Activated naive CD4-positive, alpha-beta T cell treated with anti-CD3 and anti-CD28 coated beads, Interleukin-2, amount 10 ng/mL, durations not matched to agents 7 days and 5 days (primary cell): ENCODE data around the gene SLC6A2.
"Not testable (repeated sequence)": the region's sequence is repeated elsewhere in the genome, so short reads cannot be mapped to it uniquely, and the experiment has no call there.

Experiments
- CTCF ChIA-PET: fragments of 350-600 bp; sonication (Branson Sonifier 250); formaldehyde crosslinking; loops from one replicate; lab custom pipeline; 2021; ENCODE audit warnings: antibody characterized with exemption; lab: Charles Lee
- DNase-seq: peaks from one replicate; pipeline ENCODE4 v3.0.0-alpha.2; 2020
- H3K27ac Mint-ChIP-seq: one replicate; pipeline ENCODE4 v1.8.0; 2021; ENCODE audit warnings: mild to moderate bottlenecking, moderate library complexity, mixed read lengths
- H3K27me3 Mint-ChIP-seq: one replicate; pipeline ENCODE4 v1.8.0; 2021; ENCODE audit warnings: mild to moderate bottlenecking, mixed read lengths
- H3K36me3 Mint-ChIP-seq: one replicate; pipeline ENCODE4 v1.8.0; 2021; ENCODE audit warnings: mixed read lengths
- H3K4me1 Mint-ChIP-seq: one replicate; pipeline ENCODE4 v1.8.0; 2021; ENCODE audit warnings: mixed read lengths
- H3K4me3 Mint-ChIP-seq: one replicate; pipeline ENCODE4 v1.8.0; 2021; ENCODE audit warnings: mild to moderate bottlenecking, moderate library complexity, mixed read lengths
- H3K9me3 Mint-ChIP-seq: one replicate; pipeline ENCODE4 v1.8.0; 2021; ENCODE audit warnings: mixed read lengths

SLC6A2 gene

DNA sequence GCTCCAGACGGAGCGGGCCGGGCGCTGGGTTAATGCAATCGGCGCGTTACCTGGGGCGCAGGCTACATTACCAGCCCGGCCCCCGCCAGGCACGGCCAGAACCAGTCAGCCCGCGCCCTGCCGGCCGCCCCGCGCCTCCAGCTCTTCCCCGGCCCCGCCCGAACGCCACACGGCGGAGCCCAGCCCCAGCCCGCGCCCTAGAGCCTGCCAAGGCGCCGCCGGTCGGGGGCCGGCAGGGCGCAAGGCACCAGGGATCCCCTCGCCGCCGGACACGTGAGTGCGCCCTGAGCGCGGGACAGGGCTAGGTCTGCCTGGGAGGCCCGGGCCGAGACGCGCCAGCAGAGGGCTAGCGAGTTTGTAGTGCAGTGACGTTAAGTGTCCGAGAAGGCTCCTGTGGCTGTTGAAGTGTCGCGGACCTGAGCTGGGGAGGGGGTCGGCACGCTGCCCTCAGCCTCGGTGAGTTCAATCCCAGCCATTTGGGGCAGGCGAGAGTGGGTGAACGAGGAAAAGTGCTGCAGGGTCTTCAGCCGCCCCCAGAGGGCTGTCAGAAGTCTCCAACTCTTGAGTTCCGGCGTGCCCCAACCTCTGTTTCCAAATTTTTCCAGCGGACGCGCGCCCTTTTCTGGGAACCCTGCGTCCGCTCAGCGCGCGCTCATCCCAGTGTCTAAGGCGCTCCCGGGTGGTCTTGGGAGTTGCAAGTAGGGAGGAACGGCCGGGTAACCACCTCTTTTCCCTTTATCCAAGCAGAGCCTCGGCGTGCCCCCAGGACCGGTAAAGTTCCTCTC lies at the start of gene SLC6A2:
Gene SLC6A2 (plus strand): TSS at position 92 of the 785 bp plus-strand sequence. CDS start 707 bp downstream, outside the sequence.
- H3K4me1 Mint-ChIP-seq = no peaks in the 10 kb centered on the region
- CTCF ChIA-PET = no interaction called here
- no peak within 1 kb of the TSS for H3K4me3 Mint-ChIP-seq

DNA sequence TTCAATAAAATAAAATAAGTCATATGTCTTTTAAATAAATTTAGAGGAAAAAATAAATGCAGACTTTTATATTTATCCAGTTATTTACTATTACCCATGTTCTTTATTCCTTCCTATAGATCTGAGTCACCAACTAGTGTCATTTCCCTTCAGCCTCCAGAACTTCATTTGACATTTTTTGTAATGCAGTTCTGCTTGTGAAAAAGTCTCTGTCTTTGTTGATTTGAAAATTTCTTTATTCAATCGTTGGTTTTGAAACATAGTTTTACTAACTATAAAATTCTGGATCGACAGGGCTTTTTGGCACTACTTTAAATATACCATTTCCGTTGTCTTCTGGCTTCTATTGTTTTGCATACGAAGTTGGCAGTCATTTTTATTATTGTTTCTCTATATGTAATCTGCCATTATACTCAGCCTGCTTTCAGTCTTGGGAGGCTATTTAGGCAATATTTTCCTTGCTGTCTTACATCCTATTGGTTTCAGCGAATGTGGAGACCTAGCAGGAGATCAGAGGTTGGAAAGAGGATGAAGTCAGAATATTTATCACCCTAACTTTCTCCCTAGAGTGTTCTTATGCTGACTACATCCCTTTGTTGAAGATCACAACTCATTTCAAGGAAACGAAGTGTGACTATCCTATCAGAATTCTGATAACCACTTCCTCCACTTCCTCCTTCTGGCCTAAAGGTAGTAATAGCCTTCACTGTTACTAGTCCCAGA lies 42.0 kb upstream of the SLC6A2 start:
- Mint-ChIP-seq H3K9me3 (no peaks in the 10 kb centered on the region), H3K4me3 (no peak overlapping the region), H3K4me1 (no peaks in the 10 kb centered on the region), H3K36me3 (no peaks in the 10 kb centered on the region), H3K27ac (no peak overlapping the region), H3K27me3 (no peaks in the 10 kb centered on the region)
- DNase-seq = no peak
- CTCF ChIA-PET = no interaction called here

More for the DNA sequence above, at the start of gene SLC6A2:
- H3K9me3 Mint-ChIP-seq = no peaks in the 10 kb centered on the region
- H3K36me3 Mint-ChIP-seq = no peaks in the 10 kb centered on the region
- H3K27ac Mint-ChIP-seq = no peak within 1 kb of the TSS
- no peak for DNase-seq
- peaks cover 26% of the 10 kb centered on the region for H3K27me3 Mint-ChIP-seq

DNA sequence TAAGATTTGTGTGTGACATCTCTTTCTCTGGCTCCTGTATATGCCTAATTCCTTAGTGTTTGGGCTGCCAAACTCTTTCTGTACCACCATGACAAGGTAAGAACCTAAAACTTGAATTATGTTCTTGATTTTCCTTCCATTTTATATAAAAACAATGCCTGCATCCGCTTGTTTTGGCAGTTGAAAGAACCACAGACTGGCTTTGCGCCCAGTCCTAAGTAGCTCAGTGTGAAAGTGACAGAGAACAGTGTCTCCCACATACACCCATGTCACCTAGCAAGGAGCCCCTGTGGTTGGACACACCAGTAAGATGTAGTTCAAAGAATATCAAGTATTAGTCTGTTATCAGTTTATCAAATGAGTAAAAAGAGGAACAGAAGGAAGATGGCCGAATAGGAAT lies 40.7 kb upstream of the SLC6A2 start:
- no peaks in the 10 kb centered on the region for H3K36me3 Mint-ChIP-seq
- no peaks in the 10 kb centered on the region for H3K9me3 Mint-ChIP-seq
- CTCF ChIA-PET = no interaction called here
- no peaks in the 10 kb centered on the region for H3K27me3 Mint-ChIP-seq
- DNase-seq = no peak
- no peak overlapping the region for H3K4me3 Mint-ChIP-seq
- no peak overlapping the region for H3K27ac Mint-ChIP-seq
- no peaks in the 10 kb centered on the region for H3K4me1 Mint-ChIP-seq

DNA sequence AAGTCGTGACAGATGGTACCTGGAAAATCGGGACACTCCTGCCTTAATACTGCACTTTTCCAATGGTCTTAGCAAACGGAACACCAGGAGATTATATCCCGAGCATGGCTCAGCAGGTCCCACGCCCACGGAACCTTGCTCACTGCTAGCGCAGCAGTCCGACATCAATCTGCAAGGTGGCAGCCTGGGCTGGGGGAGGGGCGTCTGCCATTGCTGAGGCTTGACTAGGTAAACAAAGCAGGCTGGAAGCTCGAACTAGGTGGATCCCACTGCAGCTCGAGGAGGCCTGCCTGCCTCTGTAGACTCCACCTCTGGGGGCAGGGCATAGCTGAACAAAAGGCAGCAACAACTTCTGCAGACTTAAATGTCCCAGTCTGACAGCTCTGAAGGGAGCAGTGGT lies 40.1 kb upstream of the SLC6A2 start:
- H3K4me1 Mint-ChIP-seq, H3K36me3 Mint-ChIP-seq, H3K9me3 Mint-ChIP-seq, CTCF ChIA-PET, DNase-seq, H3K4me3 Mint-ChIP-seq, H3K27me3 Mint-ChIP-seq, H3K27ac Mint-ChIP-seq: not testable (repeated sequence)

DNA sequence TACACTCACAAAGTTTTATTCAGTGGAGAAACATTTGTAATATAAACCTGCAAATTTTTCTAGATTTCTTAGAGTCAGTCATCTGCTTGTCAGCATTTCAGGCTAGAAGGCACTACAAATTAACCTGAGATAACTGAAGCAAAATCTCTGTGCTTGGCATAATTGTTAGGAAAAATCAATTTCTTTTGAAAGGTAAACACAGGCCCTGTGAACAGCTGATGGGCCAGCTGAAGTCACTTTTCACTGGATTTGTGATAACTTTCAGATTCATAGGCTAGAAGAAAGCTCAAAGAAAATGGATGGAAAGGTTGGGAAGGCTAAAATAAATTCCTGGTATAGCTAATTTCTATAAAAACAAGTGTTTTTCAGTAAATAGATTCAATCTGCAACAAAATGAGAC lies 34.0 kb upstream of the SLC6A2 start:
- Mint-ChIP-seq H3K4me1 (no peaks in the 10 kb centered on the region), H3K27ac (no peak overlapping the region), H3K36me3 (no peaks in the 10 kb centered on the region), H3K27me3 (no peaks in the 10 kb centered on the region), H3K4me3 (no peak overlapping the region), H3K9me3 (no peaks in the 10 kb centered on the region)
- DNase-seq = no peak
- CTCF ChIA-PET = no interaction called here

DNA sequence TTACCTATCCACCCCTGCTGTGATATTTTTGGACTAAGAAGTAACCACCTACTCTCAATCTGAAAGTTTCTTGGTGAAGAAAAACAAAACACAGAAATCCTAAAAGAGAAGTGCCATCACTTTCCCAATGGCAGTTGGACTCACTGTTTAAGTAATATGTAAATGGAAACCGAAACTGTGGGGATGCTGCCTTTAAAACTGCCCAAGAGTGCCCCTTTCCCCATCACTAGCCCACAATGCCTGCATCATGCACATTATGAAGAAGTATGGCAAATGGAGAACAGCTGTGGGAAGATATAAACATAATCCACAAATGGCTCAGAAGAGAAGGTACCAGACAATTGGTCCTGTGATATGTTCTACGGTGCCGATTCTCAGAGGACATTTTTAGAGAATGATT lies 33.5 kb upstream of the SLC6A2 start:
- no peak overlapping the region for H3K4me3 Mint-ChIP-seq
- H3K4me1 Mint-ChIP-seq = no peaks in the 10 kb centered on the region
- DNase-seq = no peak
- CTCF ChIA-PET = no interaction called here
- H3K36me3 Mint-ChIP-seq = no peaks in the 10 kb centered on the region
- H3K27ac Mint-ChIP-seq = no peak overlapping the region
- no peaks in the 10 kb centered on the region for H3K27me3 Mint-ChIP-seq
- no peaks in the 10 kb centered on the region for H3K9me3 Mint-ChIP-seq

DNA sequence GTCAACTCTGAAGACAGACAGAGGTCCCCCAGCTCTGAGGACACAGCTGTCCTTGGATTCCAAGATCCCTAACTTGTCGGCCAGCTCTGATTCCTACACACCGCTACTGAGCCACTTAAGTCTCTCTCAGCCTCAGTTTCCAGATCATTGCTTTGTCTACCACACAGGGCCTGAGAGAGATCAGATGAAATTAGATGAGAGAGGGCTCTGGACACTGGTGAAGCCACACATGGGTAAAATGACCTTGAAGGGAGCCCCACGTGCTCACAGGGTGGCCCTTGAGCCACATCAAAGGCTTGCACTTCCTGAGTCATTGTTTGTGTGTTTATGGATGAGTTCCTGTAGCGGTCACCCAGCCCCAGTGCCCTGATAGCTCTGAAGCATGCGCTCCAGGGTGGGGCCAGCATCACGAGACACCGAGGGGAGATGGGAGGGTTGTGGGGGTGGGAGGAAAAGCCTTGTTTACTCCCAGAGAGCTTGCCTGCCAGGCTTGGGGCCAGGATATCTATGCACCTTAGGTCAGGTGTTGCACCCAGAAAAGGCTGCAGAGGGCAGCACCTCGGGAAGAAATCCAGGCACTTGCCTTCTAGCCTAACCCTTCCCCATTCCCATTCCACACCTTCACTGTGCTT lies 32.7 kb upstream of the SLC6A2 start:
- no peaks in the 10 kb centered on the region for H3K4me1 Mint-ChIP-seq
- no peak overlapping the region for H3K4me3 Mint-ChIP-seq
- no peak overlapping the region for H3K27ac Mint-ChIP-seq
- DNase-seq = no peak
- H3K36me3 Mint-ChIP-seq = no peaks in the 10 kb centered on the region
- no peaks in the 10 kb centered on the region for H3K9me3 Mint-ChIP-seq
- H3K27me3 Mint-ChIP-seq = no peaks in the 10 kb centered on the region
- CTCF ChIA-PET = no interaction called here

DNA sequence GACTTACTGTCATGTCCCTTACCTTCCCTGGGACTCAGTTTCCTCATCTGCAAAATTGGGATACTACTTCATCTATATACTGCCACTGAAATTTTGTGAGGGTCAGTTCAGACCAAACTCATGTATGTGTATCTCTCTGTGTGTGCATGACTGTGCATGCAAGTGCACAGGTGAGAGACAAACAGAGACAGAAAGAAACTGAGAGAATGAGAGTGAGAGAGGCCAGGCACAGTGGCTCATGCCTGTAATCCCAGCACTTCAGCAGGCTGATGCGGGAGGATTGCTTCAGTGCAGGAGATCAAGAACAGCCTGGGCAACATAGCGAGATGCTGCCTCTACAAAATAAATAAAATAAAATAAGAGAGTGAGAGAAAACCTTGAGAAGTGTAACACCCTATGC lies 32.1 kb upstream of the SLC6A2 start:
- no peak for DNase-seq
- Mint-ChIP-seq H3K4me1 (no peaks in the 10 kb centered on the region), H3K27ac (no peak overlapping the region), H3K27me3 (no peaks in the 10 kb centered on the region), H3K9me3 (no peaks in the 10 kb centered on the region), H3K36me3 (no peaks in the 10 kb centered on the region), H3K4me3 (no peak overlapping the region)
- CTCF ChIA-PET = no interaction called here

DNA sequence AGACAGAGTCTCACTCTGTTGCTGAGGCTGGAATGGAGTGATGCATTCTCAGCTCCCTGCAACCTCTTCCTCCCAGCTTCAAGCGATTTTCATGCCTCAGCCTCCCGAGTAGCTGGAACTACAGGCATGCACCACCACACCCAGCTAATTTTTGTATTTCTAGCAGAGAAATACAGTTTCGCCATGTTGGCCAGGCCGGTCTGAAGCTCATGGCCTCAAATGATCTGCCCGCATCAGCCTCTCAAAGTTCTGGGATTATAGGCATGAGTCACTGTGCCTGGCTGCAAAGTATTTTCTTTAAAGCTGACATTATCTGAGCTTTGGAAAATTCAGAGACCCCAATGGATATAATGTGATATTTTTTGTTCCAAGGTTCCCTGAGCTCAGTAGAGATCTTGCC lies 31.1 kb upstream of the SLC6A2 start:
- DNase-seq = no peak
- Mint-ChIP-seq H3K27me3 (no peaks in the 10 kb centered on the region), H3K4me1 (no peaks in the 10 kb centered on the region), H3K9me3 (no peaks in the 10 kb centered on the region), H3K36me3 (no peaks in the 10 kb centered on the region), H3K4me3 (no peak overlapping the region), H3K27ac (no peak overlapping the region)
- CTCF ChIA-PET = interaction anchor here (0.6 kb wide), 1 partner anchor 274 kb away, joined by 4 read pairs; no protein-coding TSS in a partner anchor

DNA sequence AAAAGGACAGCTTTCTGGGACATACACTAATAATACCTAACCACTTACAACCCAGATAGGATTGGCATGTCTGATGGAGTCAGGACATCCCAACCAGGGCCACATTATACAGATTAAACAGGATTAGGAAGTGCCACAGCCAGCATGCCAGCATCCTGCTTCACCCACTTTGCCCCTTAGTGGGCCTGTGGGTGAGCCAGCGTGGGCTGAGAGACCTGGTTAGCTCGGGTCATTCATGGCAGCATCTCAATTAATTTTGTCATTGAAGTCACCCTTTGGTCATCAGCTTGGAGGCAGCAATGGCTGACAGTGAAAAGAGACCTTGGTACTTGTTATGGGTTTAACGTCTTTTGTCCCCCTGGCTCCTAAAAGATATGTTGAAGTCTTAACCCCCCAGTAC lies 29.9 kb upstream of the SLC6A2 start:
- H3K4me1 Mint-ChIP-seq = no peaks in the 10 kb centered on the region
- H3K27ac Mint-ChIP-seq = no peak overlapping the region
- CTCF ChIA-PET = no interaction called here
- no peak for DNase-seq
- no peaks in the 10 kb centered on the region for H3K36me3 Mint-ChIP-seq
- no peak overlapping the region for H3K4me3 Mint-ChIP-seq
- no peaks in the 10 kb centered on the region for H3K9me3 Mint-ChIP-seq
- H3K27me3 Mint-ChIP-seq = no peaks in the 10 kb centered on the region

DNA sequence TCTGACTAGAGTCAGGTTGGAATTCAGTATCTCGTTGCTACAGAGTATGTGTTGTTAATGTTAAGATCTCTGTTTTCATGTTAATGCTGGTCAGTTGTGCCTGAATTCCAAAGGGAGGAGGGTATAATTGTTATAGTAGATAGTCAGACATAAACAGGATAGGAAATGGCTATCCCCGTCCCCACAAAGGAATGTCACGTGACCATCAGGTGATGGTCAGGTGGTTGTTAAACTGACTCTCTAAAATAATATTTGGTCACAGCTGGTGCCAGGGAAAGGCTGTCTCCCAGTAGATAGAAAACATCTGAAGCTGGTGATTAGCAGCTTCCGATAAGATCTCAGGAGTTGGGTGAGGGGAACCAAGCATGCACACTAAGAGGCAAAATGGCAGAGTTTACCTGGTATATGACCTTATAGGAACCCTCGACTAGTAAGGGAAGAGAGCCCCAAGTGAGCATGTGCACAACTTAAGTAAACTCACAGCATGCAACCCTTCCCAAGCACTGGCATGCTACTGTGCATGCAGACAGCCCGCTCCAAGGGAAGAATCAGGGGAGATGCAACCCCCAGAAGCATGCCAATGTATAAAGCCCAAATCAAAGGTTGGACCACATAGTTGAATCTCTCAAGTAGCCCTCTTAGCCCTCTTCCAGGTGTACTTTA lies 27.4 kb upstream of the SLC6A2 start:
- Mint-ChIP-seq H3K4me3 (no peak overlapping the region), H3K27me3 (no peaks in the 10 kb centered on the region), H3K27ac (no peak overlapping the region), H3K9me3 (no peaks in the 10 kb centered on the region), H3K36me3 (no peaks in the 10 kb centered on the region), H3K4me1 (no peaks in the 10 kb centered on the region)
- DNase-seq = no peak
- CTCF ChIA-PET = no interaction called here

DNA sequence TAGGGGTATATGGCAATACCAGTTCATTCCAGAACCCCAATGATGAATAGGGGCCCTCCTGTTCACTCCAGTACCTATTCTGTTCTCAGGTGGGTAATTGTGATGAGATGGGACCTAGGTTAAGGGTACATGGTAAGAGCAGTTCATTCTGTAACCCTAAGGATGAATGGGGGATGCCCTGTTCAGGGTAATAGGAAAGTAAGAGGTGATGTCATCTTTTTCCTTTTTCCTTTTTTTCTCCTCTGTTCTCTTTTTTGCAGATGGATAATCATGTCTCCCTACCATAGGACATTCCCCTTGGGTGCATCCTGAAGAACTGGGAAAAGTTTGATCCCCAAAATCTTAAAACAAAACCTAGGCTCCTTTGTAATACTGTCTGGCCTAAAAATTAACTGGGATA lies 25.0 kb upstream of the SLC6A2 start:
- Mint-ChIP-seq H3K4me3 (no peak overlapping the region), H3K4me1 (no peaks in the 10 kb centered on the region), H3K27me3 (no peaks in the 10 kb centered on the region), H3K9me3 (no peaks in the 10 kb centered on the region), H3K36me3 (no peaks in the 10 kb centered on the region), H3K27ac (no peak overlapping the region)
- CTCF ChIA-PET = no interaction called here
- DNase-seq = no peak

DNA sequence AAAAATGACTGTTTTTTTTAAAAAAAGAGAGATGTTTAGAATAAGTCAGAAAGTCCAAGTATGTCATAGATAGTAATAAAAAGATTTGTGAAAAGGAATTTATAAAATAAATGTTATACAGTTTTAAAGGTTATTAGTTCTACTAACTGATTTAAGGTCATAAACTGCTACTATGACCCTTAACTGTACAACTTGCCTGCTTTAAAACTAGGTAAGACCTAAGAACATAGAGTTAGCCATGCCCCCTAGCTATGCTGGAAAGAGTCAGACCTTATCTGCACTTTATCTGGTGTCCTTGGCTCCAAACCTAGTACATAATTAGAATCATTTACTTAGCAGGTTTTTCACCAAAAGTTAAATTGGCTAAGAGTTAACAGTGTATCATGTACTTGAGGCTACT lies 23.5 kb upstream of the SLC6A2 start:
- Mint-ChIP-seq H3K27ac (no peak overlapping the region), H3K4me3 (no peak overlapping the region), H3K27me3 (no peaks in the 10 kb centered on the region), H3K4me1 (no peaks in the 10 kb centered on the region), H3K9me3 (no peaks in the 10 kb centered on the region), H3K36me3 (no peaks in the 10 kb centered on the region)
- CTCF ChIA-PET = interaction anchor here (0.7 kb wide), 1 partner anchor 167 kb away, joined by 3 read pairs; no protein-coding TSS in a partner anchor
- DNase-seq = no peak

DNA sequence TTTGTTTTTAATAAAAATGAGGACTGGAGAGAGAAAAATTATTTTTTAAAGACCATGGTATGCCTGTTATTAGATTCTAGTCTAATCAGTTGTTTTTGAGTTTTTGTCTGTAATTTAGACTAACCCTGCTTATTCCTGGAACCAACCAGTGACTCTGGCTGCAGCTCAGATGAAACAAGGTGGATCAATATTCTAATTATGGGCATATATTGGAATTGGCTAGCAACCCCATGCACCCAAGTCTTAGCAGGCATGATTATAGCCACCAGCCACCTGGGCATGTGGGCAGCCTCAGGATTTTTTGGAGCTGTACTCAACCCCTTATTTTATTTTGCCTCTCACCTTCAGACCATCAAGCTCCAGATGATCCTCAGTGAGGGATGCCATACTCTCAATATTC lies 21.6 kb upstream of the SLC6A2 start:
- Mint-ChIP-seq H3K4me1 (no peaks in the 10 kb centered on the region), H3K27me3 (no peaks in the 10 kb centered on the region), H3K4me3 (no peak overlapping the region), H3K9me3 (no peaks in the 10 kb centered on the region), H3K36me3 (no peaks in the 10 kb centered on the region), H3K27ac (no peak overlapping the region)
- CTCF ChIA-PET = no interaction called here
- DNase-seq = no peak
